ENCODE measurements around the gene POU2F1.
"Not testable (repeated sequence)": the region's sequence is repeated elsewhere in the genome, so short reads cannot be mapped to it uniquely, and the experiment has no call there.

Gene POU2F1

DNA sequence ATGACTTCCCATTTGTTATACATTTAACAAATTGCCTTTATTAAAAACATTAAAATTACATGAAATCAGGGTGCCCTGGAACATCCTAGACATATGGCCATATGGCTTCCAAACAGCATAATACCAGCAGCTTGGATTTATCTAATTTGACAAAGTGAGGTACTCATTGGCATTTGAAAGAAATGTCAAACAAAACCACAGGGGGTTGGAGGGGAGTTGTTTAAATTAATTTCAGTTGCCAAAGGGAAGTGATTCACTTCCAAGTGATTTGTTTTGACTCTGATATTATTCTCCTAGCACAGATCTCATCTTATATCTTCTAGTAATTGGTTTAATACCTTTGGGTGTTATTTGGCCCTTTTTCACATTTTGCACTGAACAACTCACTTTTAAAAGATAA, 24.5 kb upstream of the POU2F1 start:
- Mint-ChIP-seq H3K27ac (no peak overlapping the region), H3K4me3 (no peak overlapping the region), H3K9me3 (no peaks in the 10 kb centered on the region), H3K36me3 (ENCODE audit: low read depth) (no peaks in the 10 kb centered on the region), H3K27me3 (no peaks in the 10 kb centered on the region), H3K4me1 (ENCODE audit: low read depth) (no peaks in the 10 kb centered on the region)
- intact Hi-C loops (cut with micrococcal nuclease), result no loop called here

DNA sequence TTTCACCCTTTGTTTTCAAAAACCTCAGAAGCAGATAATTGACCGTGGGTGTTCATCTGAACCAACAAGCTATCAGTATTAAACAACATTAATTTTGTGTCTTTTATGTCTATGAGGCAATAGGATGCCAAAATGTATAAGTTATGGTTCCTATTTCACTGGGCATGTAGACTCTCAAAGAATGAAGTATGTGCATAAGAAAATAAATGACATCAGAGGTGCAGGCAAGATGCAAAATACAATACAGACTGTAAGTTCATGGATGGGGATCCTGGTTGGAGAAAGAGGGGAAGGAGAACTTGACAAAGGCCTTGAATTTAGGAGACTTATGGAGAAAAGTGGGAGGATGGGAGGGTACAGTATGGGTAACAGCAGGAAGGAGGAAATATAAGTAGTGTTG, 23.4 kb upstream of the POU2F1 start:
- no peaks in the 10 kb centered on the region for H3K27me3 Mint-ChIP-seq
- no peak overlapping the region for H3K27ac Mint-ChIP-seq
- no peak overlapping the region for H3K4me3 Mint-ChIP-seq
- intact Hi-C loops (cut with micrococcal nuclease), result no loop called here
- H3K9me3 Mint-ChIP-seq, result no peaks in the 10 kb centered on the region
- no peaks in the 10 kb centered on the region for H3K36me3 Mint-ChIP-seq (ENCODE audit: low read depth)
- H3K4me1 Mint-ChIP-seq (ENCODE audit: low read depth), result no peaks in the 10 kb centered on the region

DNA sequence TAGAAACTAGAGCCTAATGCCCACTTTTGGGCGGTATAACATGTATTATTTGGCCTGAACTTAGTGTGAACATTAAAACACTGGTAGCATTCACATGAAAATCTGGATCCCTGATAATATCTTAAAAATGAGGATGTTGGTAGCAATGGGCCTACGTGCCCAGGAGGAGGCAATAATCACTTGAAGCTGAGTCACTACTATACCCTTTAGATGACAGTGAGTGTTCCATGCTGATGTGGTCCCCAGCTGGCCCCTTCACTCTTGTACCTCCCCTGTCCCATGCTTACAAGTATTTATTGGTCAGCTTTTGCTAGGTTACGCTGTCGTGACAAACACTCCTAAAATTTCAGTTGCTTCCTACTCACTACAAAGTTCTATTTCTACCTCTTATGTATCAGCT, 23.0 kb upstream of the POU2F1 start:
- no peak overlapping the region for H3K27ac Mint-ChIP-seq
- H3K9me3 Mint-ChIP-seq, result no peaks in the 10 kb centered on the region
- no peak overlapping the region for H3K4me3 Mint-ChIP-seq
- no peaks in the 10 kb centered on the region for H3K27me3 Mint-ChIP-seq
- intact Hi-C loops (cut with micrococcal nuclease), result no loop called here
- H3K36me3 Mint-ChIP-seq (ENCODE audit: low read depth), result no peaks in the 10 kb centered on the region
- H3K4me1 Mint-ChIP-seq (ENCODE audit: low read depth), result no peaks in the 10 kb centered on the region

DNA sequence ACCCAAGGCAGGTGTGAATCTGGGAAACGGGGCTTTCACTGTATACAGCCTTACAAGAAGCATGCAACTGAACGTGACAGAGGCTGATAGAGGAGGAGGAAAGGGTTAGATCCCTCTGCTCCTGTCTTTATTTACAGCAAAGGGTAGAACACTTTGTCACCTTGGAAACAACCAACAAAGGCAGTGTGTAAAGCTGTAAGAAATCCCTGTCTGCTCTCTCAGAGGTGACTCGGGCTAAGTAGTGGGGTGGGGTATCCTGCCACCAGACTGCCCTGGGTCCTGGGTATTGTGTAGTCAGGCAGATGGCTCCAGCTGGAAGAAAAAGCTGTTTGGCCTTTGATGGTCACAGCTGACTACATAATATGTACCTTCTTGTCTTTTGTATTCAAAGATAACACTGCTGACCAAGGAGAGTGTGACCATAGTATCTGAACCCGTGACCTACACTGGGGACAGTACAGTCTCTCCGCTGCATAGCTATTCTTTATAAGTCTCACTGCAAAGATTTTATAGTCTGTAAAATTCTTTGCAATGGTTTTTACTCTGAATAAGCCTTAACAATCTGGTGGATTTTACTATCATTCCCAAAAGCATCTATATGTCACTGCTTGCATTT, 22.1 kb upstream of the POU2F1 start:
- no peaks in the 10 kb centered on the region for H3K9me3 Mint-ChIP-seq
- no peak overlapping the region for H3K4me3 Mint-ChIP-seq
- H3K36me3 Mint-ChIP-seq (ENCODE audit: low read depth), result no peaks in the 10 kb centered on the region
- H3K4me1 Mint-ChIP-seq (ENCODE audit: low read depth), result no peaks in the 10 kb centered on the region
- intact Hi-C loops (cut with micrococcal nuclease), result no loop called here
- no peak overlapping the region for H3K27ac Mint-ChIP-seq
- H3K27me3 Mint-ChIP-seq, result no peaks in the 10 kb centered on the region

DNA sequence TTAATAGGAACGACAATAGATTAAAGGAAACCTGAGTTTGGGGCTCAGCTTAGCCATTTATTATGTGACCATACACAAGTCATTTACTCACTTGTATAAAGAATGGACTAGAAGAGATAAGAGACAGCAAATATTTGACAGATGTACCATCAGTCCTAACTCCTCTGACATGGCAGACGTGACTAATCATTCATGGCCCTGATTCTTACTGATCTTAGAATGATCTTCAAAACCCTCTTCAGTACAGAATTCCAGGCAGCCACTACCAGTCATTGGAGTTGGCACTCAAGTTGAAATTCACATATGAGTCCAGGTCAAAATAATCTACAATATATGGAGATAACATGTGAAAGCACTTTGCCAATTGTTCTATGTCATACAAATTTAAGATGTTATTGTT, 21.0 kb upstream of the POU2F1 start:
- H3K9me3 Mint-ChIP-seq, result peaks cover 5% of the 10 kb centered on the region
- H3K27ac Mint-ChIP-seq, result no peak overlapping the region
- H3K4me1 Mint-ChIP-seq (ENCODE audit: low read depth), result no peaks in the 10 kb centered on the region
- intact Hi-C loops (cut with micrococcal nuclease), result loop anchor here (1.0 kb wide), 1 partner anchor 10 kb away; no protein-coding TSS in a partner anchor
- no peaks in the 10 kb centered on the region for H3K27me3 Mint-ChIP-seq
- no peak overlapping the region for H3K4me3 Mint-ChIP-seq
- no peaks in the 10 kb centered on the region for H3K36me3 Mint-ChIP-seq (ENCODE audit: low read depth)

DNA sequence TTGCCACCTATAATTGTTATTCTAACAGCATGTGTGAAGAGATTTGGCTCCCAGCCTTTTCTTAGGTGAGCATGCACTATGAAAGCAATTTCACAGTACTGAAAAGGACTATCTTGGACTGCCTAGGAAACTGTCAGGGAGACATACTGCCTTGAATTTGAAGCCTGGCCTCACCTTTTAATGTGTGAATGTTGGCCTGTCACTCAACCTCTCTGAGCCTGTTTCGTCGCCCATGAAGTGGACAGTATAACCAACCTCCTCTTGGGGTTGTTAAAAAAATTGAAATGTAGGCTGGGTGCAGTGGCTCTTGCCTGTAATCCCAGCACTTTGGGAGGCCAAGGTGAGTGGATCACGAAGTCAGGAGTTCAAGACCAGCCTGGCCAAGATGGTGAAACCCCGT, 20.4 kb upstream of the POU2F1 start:
- intact Hi-C loops (cut with micrococcal nuclease), result loop anchor here (1.0 kb wide), 1 partner anchor 11 kb away; no protein-coding TSS in a partner anchor
- H3K27ac Mint-ChIP-seq, result no peak overlapping the region
- H3K27me3 Mint-ChIP-seq, result no peaks in the 10 kb centered on the region
- no peaks in the 10 kb centered on the region for H3K4me1 Mint-ChIP-seq (ENCODE audit: low read depth)
- H3K36me3 Mint-ChIP-seq (ENCODE audit: low read depth), result no peaks in the 10 kb centered on the region
- peaks cover 11% of the 10 kb centered on the region for H3K9me3 Mint-ChIP-seq
- no peak overlapping the region for H3K4me3 Mint-ChIP-seq

DNA sequence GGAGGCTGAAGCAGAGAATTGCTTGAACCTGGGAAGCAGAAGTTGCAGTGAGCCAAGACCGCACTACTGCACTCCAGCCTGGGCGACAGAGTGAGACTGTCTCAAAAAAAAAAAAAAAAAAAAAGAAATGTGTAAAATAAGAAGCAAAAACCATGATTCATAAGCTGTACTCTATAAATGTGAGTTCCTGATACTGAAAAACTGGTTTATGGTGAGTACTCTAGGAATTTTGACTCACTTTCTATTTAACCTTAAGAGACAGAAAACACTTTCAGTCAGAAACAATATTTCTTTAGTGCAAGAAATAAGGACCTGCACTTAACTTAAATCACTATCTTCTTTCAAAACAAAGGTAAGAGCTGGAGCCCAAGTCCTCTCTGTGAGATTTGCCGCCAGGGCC, 19.9 kb upstream of the POU2F1 start:
- intact Hi-C loops (cut with micrococcal nuclease), result loop anchor here (1.0 kb wide), 1 partner anchor 11 kb away; no protein-coding TSS in a partner anchor
- no peak overlapping the region for H3K27ac Mint-ChIP-seq
- H3K4me3 Mint-ChIP-seq, result no peak overlapping the region
- H3K9me3 Mint-ChIP-seq, result peaks cover 15% of the 10 kb centered on the region
- no peaks in the 10 kb centered on the region for H3K4me1 Mint-ChIP-seq (ENCODE audit: low read depth)
- no peaks in the 10 kb centered on the region for H3K36me3 Mint-ChIP-seq (ENCODE audit: low read depth)
- H3K27me3 Mint-ChIP-seq, result no peaks in the 10 kb centered on the region

DNA sequence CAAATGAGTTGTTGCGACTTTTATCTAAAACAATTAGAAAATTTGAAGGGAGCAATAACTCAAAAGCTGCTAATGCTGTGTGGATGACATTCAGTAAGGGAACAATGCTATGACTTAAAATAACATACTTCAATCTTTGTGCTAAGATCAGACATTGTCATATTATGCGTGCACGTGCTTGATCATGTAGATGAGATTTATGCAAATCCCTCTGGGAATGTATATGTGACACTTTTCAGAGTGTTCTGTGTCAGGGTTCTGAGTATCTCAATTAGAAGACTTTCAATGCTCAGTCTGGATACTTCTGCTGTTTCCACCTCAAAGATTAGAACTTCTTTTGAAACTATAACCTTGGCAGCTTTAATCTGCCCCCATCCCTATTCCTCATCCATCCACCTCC, 18.6 kb upstream of the POU2F1 start:
- H3K27me3 Mint-ChIP-seq, result no peaks in the 10 kb centered on the region
- peaks cover 15% of the 10 kb centered on the region for H3K9me3 Mint-ChIP-seq

DNA sequence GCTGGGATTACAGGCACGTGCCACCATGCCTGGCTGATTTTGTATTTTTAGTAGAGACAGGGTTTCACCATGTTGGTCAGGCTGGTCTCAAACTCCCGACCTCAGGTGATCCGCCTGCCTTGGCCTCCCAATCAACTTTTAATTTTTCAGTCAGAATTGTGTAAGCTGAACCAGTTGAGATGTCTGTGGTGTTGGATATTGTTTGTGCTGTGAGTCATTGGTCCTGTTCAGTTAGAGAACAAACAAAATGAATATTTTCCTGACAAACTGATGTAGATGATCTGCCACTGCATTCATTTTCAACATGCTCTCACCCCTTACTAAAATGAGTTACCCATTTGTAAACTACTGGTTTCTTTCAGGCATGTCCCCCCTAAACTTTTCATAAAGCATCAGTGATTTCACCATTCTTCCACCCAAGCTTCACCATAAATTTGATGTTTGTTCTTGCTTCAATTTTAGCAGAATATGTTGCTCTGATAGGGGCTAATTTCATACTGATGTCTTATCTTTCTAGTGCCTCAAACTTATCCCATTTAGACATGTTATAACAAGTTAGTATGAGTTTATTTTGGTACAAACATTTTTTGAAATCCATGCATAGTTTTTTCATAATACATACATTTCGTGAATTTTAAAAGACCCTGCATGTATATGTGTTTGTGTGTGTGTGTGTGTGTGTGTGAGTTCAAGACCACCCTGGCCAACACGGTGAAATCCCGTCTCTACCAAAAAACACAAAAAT, 15.2 kb upstream of the POU2F1 start:
- not testable (repeated sequence) for H3K36me3 Mint-ChIP-seq (ENCODE audit: low read depth); H3K27ac Mint-ChIP-seq; H3K4me1 Mint-ChIP-seq (ENCODE audit: low read depth); H3K4me3 Mint-ChIP-seq; H3K27me3 Mint-ChIP-seq
- intact Hi-C loops (cut with micrococcal nuclease), result loop anchor here (5.0 kb wide), 1 partner anchor 138 kb away; no protein-coding TSS in a partner anchor
- peaks cover 38% of the 10 kb centered on the region for H3K9me3 Mint-ChIP-seq

More for the DNA sequence above, 18.6 kb upstream of the POU2F1 start:
- H3K36me3 Mint-ChIP-seq (ENCODE audit: low read depth), result no peaks in the 10 kb centered on the region
- H3K27ac Mint-ChIP-seq, result no peak overlapping the region
- H3K4me1 Mint-ChIP-seq (ENCODE audit: low read depth), result no peaks in the 10 kb centered on the region
- intact Hi-C loops (cut with micrococcal nuclease), result no loop called here
- no peak overlapping the region for H3K4me3 Mint-ChIP-seq

DNA sequence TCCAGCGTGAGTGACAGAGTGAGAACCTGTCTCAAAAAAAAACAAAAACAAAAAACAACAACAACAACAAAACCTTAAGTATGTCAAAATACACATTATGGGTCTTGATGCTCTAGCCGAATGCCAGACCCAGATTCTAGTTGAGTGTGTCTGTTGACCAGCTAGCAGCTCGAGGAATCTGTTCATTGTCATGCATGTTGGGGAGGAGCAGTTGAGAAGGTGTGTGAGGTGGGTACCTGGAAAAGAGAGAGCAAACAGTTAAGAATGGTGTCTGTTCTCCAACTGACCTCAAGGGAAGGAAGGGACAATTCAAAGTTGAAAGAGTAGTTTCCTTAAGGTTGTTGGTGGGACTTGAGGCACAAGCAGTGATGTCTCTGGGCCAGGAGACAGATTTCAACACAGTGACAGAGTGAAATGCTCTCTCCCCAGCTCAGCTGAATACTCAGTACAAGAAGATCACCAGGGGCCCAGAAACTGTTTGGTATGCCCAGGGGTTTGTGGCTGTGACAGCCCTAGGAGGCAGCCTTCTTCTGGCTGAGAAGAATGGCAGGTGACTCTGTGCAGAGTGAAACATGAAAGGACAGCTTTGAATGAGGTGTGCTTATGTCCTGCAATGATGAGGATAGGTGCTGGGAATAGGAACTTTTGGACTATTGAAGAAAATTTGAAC, 14.4 kb upstream of the POU2F1 start:
- Mint-ChIP-seq H3K4me1 (ENCODE audit: low read depth) (no peaks in the 10 kb centered on the region), H3K27me3 (peaks cover 2% of the 10 kb centered on the region), H3K9me3 (peaks cover 39% of the 10 kb centered on the region), H3K4me3 (no peak overlapping the region), H3K27ac (no peak overlapping the region), H3K36me3 (ENCODE audit: low read depth) (no peaks in the 10 kb centered on the region)
- intact Hi-C loops (cut with micrococcal nuclease), result loop anchor here (5.0 kb wide), 1 partner anchor 139 kb away; no protein-coding TSS in a partner anchor

DNA sequence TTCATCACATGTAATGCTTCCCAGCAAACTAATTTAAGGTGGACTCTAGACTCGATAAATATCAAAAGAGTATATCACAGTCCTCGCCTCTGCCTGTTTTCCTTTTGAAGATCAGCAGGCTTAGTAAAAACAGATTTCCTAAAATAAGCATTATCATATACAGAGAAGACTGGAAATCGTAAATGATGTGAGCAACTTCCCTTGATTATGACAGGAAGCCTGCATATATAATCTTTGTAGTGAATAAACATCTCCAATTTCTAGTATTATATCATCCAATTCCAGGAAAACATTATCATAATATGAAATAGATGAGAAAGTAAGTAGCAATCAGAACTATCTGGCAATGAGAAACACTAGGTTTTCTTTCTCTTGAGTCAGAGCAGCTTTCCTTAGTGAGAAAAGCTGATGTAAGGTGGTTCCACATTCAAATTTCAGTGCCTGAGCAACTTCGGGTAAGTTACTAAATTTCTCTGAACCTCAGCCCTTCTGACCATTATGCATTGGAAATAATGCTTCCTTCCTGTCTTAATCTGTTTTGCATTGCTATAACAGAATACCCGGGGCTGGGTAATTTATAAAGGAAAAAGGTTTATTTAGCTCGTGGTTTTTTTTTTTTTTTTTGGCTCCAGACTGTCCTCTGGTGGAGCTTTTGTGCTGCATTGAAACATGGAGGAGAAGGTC, 12.6 kb upstream of the POU2F1 start:
- Mint-ChIP-seq H3K27me3 (peaks cover 2% of the 10 kb centered on the region), H3K36me3 (ENCODE audit: low read depth) (no peaks in the 10 kb centered on the region), H3K27ac (no peak overlapping the region), H3K4me1 (ENCODE audit: low read depth) (no peaks in the 10 kb centered on the region), H3K9me3 (peaks cover 39% of the 10 kb centered on the region), H3K4me3 (peak overlapping the region; percentile 42)
- intact Hi-C loops (cut with micrococcal nuclease), result loop anchor here (5.0 kb wide), 1 partner anchor 141 kb away; no protein-coding TSS in a partner anchor

DNA sequence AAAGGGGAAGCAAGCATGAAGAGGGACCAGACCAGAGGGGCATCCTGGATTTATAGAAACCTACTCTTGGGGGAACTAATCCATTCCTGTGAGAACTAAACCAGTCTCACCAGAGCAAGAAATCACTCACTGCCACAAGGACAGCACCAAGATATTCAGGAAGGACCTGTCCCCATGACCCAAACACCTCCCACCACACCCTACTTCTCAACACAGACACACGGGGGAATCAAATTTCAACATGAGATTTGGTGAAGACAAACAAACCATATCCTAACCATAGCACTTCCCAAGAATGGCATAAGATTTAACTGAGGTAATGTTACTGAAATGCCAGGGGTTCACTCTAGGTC, 12.1 kb upstream of the POU2F1 start:
- intact Hi-C loops (cut with micrococcal nuclease), result loop anchor here (5.0 kb wide), 1 partner anchor 141 kb away; no protein-coding TSS in a partner anchor

DNA sequence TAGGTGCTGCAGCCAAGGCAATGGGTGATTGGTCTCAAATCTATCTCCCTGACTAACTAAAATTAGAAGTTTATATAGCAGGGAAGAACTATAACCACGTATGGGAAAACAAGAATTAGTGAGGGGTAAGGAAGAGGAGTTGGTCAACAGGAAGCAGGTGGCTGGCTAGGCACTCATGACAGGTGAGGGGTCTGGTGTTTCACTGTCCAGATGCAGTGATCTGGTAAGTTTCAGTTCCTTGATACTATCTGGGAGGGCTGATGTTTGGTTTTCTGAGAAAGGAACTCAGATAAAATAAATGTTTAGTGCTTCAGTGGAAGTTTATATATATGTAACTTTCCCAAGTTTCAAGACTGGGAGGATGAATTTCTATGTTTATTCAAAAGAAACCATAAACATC, 11.6 kb upstream of the POU2F1 start:
- Mint-ChIP-seq H3K4me1 (ENCODE audit: low read depth) (no peaks in the 10 kb centered on the region), H3K4me3 (no peak overlapping the region), H3K9me3 (peaks cover 39% of the 10 kb centered on the region), H3K27me3 (peaks cover 4% of the 10 kb centered on the region), H3K36me3 (ENCODE audit: low read depth) (no peaks in the 10 kb centered on the region), H3K27ac (no peak overlapping the region)
- intact Hi-C loops (cut with micrococcal nuclease), result loop anchor here (5.0 kb wide), 1 partner anchor 142 kb away; no protein-coding TSS in a partner anchor

More for the DNA sequence above, 12.1 kb upstream of the POU2F1 start:
- peaks cover 39% of the 10 kb centered on the region for H3K9me3 Mint-ChIP-seq
- H3K36me3 Mint-ChIP-seq (ENCODE audit: low read depth), result no peaks in the 10 kb centered on the region
- no peaks in the 10 kb centered on the region for H3K4me1 Mint-ChIP-seq (ENCODE audit: low read depth)
- peaks cover 2% of the 10 kb centered on the region for H3K27me3 Mint-ChIP-seq
- H3K4me3 Mint-ChIP-seq, result no peak overlapping the region
- no peak overlapping the region for H3K27ac Mint-ChIP-seq

All from dendritic cell treated with granulocyte-macrophage colony-stimulating factor and Interleukin-4, amounts not matched to agents 40 ng/mL and 50 ng/mL, for 4 days (primary cell).